OCI-LY1 (cell line): ENCODE results near the gene SPOCK2.

ENCODE experiments used
- EZH2 ChIP-seq: fragments of 200-600 bp; sonication (generic), shearing (Covaris generic); IDR thresholded peaks from 2 replicates; pipeline ENCODE4 v1.8.0; 2017; ENCODE audit warnings: borderline replicate concordance, mixed run types, mild to moderate bottlenecking, antibody characterized with exemption, low read length, moderate library complexity, mixed read lengths
- TF ChIP-seq, protein P1 (sequence below): fragments of 200-600 bp; sonication (generic), shearing (Covaris generic); IDR thresholded peaks from 2 replicates; pipeline ENCODE4 v1.5.1; 2017; ENCODE audit warnings: mild to moderate bottlenecking, antibody characterized with exemption, low read length, moderate library complexity, mixed read lengths

DNA sequence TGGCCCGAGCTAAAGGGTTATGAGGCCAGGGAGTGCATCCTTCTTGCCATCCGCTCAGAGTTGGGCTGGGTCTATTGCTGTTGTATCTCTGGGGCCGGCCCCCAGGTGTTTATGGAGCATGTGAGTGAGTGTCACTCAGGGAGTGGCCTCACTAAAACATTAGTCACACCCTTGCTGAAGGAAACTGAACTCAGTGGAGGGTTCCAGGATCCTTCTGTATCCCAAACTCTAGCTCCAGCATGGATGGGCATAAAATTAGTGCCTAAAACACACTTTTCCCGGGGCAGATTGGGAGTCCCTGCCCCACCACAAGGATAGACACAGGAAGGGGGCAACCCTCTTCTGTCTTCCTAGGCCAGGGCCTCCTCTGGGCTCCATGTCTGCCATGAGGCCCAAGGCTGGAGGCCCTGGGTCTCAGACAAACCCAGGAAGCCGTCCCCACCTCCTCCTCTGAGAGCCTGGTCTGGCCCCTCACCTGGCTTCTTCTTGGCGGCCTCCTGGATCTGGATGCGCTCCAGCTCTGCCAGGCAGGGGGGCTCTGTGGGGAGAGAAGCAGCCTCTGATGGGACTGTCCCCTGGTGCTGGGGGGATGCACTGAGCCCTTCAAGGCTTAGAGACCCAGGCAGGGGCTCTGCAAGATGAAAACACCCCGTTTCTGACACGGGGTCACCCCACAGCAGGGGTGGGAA is 24.5 kb downstream of the SPOCK2 start:
- no peak for TF ChIP-seq EZH2
- TF ChIP-seq, protein P1, sequence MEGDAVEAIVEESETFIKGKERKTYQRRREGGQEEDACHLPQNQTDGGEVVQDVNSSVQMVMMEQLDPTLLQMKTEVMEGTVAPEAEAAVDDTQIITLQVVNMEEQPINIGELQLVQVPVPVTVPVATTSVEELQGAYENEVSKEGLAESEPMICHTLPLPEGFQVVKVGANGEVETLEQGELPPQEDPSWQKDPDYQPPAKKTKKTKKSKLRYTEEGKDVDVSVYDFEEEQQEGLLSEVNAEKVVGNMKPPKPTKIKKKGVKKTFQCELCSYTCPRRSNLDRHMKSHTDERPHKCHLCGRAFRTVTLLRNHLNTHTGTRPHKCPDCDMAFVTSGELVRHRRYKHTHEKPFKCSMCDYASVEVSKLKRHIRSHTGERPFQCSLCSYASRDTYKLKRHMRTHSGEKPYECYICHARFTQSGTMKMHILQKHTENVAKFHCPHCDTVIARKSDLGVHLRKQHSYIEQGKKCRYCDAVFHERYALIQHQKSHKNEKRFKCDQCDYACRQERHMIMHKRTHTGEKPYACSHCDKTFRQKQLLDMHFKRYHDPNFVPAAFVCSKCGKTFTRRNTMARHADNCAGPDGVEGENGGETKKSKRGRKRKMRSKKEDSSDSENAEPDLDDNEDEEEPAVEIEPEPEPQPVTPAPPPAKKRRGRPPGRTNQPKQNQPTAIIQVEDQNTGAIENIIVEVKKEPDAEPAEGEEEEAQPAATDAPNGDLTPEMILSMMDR: no peak
